ENCODE results near the gene ZNF560.
"Not testable (repeated sequence)": the region's sequence is repeated elsewhere in the genome, so short reads cannot be mapped to it uniquely, and the experiment has no call there.

Gene ZNF560

GRCh38 chr19:9498183-9498902 is at the start of gene ZNF560:
TSS of gene ZNF560 (minus strand) at chr19:9498616. CDS start at chr19:9475313, 23,303 bp downstream.
- DNase-seq (ENCODE audit: low read depth) = no peak

GRCh38 chr19:9547870-9548269 is 49.5 kb upstream of the ZNF560 start:
- no peak for DNase-seq (ENCODE audit: low read depth)

- DNase-seq (ENCODE audit: low read depth) = not testable (repeated sequence)
These were observed 42.9 kb upstream of the ZNF560 start for GRCh38 chr19:9541281-9541680.

- not testable (repeated sequence) for DNase-seq (ENCODE audit: low read depth)
These were observed 41.5 kb upstream of the ZNF560 start for GRCh38 chr19:9539921-9540320.

- not testable (repeated sequence) for DNase-seq (ENCODE audit: low read depth)
These were observed 40.8 kb upstream of the ZNF560 start for GRCh38 chr19:9539201-9539600.

- peak; percentile 78 for DNase-seq (ENCODE audit: low read depth)
These were observed 40.0 kb upstream of the ZNF560 start, which contains the start of gene ZNF426 for GRCh38 chr19:9538183-9539058. TSS of gene ZNF426 (minus strand) at chr19:9538645. CDS start at chr19:9536232, 2,413 bp downstream.

GRCh38 chr19:9535934-9536333 is 37.5 kb upstream of the ZNF560 start:
- no peak for DNase-seq (ENCODE audit: low read depth)

- DNase-seq (ENCODE audit: low read depth) = no peak
These were observed 33.5 kb upstream of the ZNF560 start for GRCh38 chr19:9531933-9532332.

GRCh38 chr19:9528757-9529336 is 30.4 kb upstream of the ZNF560 start:
- no peak for DNase-seq (ENCODE audit: low read depth)

- DNase-seq (ENCODE audit: low read depth) = no peak
These were observed 25.6 kb upstream of the ZNF560 start for GRCh38 chr19:9523885-9524474.

- no peak for DNase-seq (ENCODE audit: low read depth)
These were observed 8.9 kb upstream of the ZNF560 start for GRCh38 chr19:9507285-9507684.

GRCh38 chr19:9500796-9501195 is 2.4 kb upstream of the ZNF560 start:
- no peak for DNase-seq (ENCODE audit: low read depth)

GRCh38 chr19:9494096-9494495 is 4.3 kb downstream of the ZNF560 start:
- DNase-seq (ENCODE audit: low read depth) = no peak

- DNase-seq (ENCODE audit: low read depth) = no peak
These were observed 11.4 kb downstream of the ZNF560 start for GRCh38 chr19:9487016-9487415.

- DNase-seq (ENCODE audit: low read depth) = no peak
These were observed 13.3 kb downstream of the ZNF560 start for GRCh38 chr19:9485140-9485539.

GRCh38 chr19:9474975-9475374 is 23.4 kb downstream of the ZNF560 start:
- no peak for DNase-seq (ENCODE audit: low read depth)

GRCh38 chr19:9467161-9467560 is 31.3 kb downstream of the ZNF560 start:
- DNase-seq (ENCODE audit: low read depth) = no peak

GRCh38 chr19:9461938-9462337 is 36.5 kb downstream of the ZNF560 start:
- DNase-seq (ENCODE audit: low read depth) = no peak

GRCh38 chr19:9456018-9456689 is 42.3 kb downstream of the ZNF560 start:
- DNase-seq (ENCODE audit: low read depth) = no peak

- DNase-seq (ENCODE audit: low read depth) = no peak
These were observed 44.5 kb downstream of the ZNF560 start for GRCh38 chr19:9453953-9454352.

GRCh38 chr19:9445037-9445436 is 53.4 kb downstream of the ZNF560 start:
- no peak for DNase-seq (ENCODE audit: low read depth)

- no peak for DNase-seq (ENCODE audit: low read depth)
These were observed 62.1 kb downstream of the ZNF560 start for GRCh38 chr19:9436358-9436757.

Measured in stimulated activated CD4-positive, alpha-beta T cell treated with anti-CD3 and anti-CD28 coated beads, Interleukin-2, amount 100 ng/mL, for 4 hours (primary cell).